NCI-H2171 treated with DMSO at 0.1 percent for 48 hours (cell line): ENCODE results near the gene MORC4.

ENCODE experiments used
- DNase-seq: peaks from one replicate; lab custom pipeline; 2025; lab: John Stamatoyannopoulos, UW

MORC4 gene

DNA sequence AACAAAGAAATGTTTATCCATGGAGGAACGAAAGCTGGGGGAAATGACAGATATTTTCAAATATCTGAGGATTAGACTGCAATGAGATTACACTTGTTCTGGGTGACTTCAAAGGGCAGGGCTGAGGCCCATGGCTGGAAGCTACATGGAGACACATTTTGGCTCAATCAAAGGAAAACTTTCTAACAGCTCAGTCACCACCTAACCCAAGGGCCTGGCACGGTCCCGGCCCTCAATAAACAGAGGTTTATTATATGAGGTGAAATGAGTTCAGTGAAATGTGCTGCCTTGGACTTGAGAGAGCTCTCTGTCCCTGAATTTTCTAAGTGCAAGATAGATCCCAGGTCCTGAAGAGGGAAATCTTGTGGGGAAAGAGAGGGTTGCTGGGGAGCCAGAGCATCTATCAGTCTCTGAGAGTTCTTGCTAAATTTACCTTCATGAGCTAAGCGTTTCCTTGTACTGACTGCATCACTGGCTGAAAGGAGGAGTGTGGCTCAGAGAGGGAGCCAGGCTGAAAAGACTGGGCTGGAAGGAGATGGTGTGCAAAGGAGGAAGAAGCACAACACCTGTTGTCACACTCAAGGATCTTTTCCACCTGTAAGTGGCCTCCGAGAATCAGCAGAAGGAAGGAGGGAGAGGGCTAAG lies 94.8 kb downstream of the MORC4 start:
- DNase-seq, result no peak

DNA sequence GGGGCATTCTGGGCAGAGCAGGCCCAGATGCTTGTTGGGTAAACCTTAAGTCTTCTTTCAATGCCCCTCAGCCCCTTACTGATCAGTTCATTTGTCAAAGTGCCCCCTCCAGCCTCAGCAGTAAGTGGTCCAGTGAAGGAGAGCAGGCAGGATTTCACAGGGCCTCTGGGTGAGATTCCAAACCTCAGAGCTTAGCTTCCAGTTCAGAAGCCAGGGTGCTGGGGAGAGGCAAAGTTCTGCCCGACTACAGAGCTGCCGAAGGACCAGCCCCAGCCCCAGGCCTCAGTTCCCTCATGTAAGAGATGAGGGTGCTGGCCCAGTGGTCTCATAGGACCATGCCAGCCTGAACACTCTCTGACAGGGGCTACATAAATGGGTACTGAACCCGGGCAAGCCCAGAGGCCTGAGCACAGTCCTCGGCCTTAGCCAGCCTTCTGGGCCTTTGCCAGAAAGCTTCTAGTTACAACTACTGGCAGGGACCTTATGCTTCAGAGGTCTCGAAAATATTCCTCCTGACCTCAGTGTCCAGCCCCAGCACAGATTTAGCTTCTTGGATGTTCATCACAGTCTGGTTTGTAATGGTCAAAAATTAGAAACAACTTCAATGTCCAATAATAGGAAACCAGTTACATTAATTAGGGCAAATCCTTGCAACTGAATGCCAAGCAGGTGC lies 96.0 kb downstream of the MORC4 start:
- DNase-seq, result no peak

DNA sequence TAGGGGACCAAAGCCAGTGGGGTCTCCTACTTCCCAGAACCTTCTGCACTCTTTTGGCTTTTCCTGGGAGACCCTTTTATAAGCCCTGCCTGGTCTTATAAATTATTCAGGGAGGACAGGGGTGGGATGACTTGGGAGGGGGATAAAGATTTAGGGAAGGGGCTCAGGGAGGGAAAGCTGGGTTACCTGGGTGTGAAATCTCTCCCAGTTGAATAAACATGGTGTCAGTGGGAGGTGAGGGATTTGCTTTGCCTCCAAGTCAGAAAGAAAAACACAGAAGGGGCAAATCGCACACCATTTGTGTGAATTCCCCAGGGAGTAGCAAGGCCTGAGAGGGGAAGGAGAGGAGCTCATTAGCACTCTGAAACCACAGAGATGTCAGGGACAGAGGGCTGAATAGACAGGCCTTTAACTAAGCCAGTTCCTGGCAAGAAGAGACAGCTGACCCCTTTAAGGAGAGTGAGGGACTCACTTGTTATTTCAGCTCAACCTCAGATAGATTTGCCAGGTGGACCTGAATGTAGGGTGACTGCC lies 96.7 kb downstream of the MORC4 start, which contains the start of gene RIPPLY1:
Gene RIPPLY1, minus strand, starts transcription at position 51 of the 534 bp plus-strand sequence. CDS start 54 bp downstream, outside the sequence.
- DNase-seq, result peak; percentile 18

DNA sequence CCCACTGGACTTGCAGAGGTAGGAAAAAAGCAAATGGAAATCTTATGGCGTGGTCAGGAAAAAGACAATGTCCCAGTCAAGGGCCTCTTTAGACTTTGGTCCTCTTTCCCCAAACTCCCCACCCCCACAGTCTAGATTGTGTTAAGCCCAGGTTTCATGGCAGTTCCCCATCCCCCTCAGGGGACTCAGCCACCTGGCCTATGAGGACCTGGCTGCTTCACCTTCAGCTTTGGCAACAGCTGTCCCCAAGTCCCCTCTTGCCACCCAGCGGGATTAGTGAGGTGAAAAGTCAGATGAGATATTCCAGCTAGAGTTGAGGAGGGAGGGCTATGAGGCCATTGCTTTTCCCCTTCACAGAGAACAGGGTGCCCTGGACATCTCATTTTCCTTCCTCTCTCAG lies 97.3 kb downstream of the MORC4 start:
- no peak for DNase-seq

DNA sequence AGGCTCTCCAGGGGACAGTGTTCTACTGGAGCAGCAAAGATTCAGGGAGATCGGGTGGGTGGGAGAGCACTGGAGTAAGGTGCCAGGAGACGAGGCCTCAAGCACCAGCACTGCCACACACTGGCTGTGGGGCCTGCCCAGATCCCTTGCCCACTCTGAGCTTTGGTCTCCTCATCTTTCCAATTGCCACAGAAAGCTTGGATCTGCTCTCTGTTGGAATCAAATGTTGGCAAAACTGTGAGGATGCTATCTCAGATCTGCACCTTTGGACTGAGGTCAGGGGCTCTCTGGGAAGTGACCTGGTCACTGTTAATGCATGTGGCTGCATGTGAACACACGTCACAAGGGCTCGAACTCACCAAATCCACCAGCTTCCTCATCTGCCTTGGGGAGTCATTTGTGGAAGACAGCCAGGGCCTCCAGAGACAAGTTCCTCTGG lies 98.2 kb downstream of the MORC4 start:
- DNase-seq, result no peak

DNA sequence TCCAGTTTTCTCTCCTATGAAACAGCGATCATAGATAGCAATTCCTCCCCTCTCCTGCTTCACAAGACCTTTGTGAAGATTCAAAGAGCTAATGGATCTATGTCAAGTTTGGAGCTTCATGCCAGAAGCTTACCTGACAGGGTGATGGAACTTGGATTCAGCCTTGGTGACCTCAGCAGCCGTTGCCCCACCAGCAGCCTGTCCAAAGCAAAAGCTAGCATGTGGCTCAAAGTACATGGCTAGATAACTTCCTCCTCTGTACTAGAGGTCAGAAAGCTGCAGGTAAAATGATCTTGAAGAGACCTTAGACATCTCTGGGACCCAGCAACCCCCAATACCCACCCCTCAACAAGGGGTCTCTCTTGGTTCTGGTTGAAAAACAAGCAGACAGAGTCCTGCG lies 98.7 kb downstream of the MORC4 start:
- DNase-seq, result no peak

DNA sequence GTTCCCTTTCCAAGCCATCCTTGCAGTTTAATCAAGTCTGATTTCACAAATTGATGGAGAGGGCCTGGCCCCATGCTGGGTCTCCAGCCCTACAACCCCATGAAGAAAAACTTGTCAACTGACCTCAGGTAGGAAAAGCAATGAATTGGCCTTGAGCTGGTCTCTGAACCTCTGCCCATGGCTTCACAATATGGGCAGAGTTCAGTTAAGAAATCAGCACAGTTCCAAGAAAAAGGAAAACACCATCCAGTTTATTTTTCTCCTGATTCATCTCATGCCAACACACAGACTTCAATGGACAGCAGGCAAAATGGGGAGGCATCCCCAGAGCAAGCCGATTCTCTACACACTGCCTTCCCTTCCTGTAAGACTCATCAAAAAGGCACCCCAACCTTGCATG lies 100.2 kb downstream of the MORC4 start:
- no peak for DNase-seq

DNA sequence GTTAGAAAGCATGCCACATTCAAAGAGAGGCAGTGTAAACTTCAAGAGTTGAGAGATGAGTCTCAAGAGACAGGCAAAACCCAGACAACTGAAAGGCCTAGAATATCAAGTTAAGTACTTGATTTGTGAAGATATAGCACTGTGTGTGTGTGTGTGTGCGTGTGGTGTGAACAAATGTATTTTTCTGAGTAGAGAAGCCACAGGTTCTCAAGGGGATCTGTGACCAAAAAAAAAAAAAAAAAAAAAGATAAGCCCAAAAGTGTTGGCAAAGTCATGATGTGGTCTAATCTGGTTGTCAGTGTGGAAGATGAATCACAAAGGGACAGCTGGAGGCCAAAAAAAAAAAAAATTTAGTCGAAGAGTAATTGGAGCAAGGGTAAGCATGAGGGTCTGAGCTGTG lies 100.7 kb downstream of the MORC4 start:
- DNase-seq, result no peak

DNA sequence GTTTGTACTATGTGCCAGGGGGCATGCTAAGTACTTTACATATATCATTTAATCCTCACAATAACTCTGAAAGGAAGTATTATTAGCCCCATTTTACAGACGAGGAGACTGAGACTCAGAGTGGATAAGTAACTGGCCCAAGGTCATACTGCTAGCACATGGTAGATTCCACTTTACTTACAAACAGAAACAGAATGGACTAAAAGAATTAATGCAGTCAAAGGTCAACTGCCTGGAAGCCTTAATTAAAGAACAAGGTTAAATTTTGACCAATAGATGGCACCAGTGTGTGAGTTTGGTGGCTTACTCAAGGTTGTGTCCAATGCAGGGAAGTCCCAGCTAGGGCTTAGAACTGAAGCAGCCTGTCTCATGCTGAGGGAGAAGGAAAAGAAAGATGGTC lies 101.5 kb downstream of the MORC4 start:
- peak; percentile 5 for DNase-seq

DNA sequence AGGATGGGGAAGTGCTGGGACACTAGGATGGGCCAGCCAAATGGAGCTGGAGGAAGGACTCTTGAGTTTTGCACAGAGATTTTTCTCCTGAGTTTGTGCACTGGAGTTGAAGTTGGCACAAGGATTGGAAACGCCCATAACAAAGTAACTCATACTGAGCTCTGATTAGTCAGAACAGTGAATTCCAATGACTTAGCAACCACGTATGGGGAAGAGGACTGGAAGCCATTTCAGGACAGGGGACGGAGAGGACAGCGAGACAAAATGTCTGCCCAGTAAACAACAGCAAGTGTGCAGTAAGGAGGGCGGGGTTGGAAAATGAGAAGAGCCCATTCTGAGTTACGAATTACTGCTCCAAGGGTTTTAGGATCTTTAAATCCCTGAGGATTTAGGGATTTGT lies 102.8 kb downstream of the MORC4 start:
- no peak for DNase-seq

DNA sequence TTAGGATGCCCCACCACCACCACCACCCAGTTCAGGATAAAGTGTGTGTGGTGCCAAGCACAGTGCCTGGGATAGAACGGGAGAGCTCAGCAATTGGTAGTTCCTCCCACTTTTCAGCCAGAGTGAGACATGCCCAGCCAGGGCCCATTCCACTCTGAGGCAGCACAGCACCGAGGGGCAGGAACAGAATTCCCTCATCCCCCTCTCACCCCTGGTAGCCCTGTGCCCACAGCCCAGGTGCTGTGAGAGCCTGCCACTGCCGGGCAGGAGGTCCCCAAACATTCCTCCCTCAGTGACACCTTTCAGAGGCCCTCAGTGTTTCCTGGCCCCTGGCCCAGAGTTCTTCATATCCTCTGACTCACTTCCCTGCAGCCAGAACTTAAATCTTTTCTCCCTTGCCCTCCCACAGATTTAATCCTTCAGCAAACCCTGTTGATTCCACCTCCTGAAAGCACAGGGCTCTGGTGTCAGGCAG lies 105.0 kb downstream of the MORC4 start:
- DNase-seq, result no peak

DNA sequence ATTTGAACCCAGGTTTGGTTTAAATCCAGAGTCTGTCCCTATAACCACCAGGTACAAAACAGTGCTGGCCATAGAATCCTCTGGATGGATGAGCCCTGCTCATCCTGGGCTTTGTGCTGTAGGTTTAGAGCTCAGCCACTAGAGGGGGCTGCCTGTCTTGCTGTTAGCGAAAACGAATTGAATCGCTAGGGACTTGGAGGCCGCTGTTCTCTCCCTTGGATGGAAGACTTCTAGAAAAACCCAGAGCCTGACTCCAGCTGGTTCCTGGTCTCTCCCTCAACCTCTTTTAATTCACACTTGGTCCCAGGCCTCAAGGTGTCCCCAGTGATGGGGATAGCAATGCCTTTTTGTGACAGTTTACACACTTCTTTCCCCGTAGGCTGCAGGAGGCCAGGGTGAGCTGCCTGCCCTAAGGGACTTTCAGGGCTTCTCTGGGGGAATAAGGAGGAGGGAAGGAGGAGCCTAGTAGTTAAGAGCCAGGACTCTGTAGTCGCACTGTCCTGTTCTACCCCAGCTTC lies 105.6 kb downstream of the MORC4 start:
- peak; percentile 61 for DNase-seq

DNA sequence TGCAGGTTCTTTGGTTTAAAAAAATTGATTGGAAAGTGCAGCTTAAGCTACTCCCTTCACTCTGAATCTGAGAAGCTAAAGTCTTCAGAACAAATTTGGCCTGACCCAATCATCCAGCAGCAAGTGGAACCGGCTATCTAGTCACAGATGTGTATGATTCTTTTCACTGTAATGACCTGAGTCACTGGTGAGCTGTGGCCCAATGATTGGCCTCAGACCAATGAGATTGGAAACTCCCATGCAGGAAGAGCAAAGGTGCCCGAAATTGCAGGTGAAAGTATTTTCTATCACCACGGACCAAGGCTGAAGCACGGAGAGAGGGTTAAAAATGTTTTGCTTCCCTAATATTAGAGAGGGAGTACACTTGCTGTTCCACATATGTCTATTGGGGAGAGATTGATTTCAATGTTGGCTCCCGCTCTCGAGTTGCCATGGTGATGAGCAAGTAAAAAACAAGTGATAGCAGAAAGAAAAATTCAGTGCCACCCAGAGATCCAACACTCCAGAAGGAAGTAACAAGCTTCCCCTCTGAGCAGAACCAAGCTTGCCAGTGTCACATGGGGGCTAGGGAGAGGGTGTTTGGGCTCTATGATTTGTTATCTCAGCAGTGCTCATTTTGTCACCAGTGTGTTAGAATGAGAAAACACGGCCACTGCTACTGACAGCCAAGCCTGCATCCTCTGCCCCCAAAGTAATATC lies 108.1 kb downstream of the MORC4 start:
- peak; percentile 75 for DNase-seq
